Stimulated activated CD8-positive, alpha-beta memory T cell treated with anti-CD3 and anti-CD28 coated beads, Interleukin-15, amount 100 ng/mL, for 24 hours (primary cell): ENCODE data around the gene ZNF432.
"Not testable (repeated sequence)": the region's sequence is repeated elsewhere in the genome, so short reads cannot be mapped to it uniquely, and the experiment has no call there.

Source experiments
- DNase-seq: peaks from one replicate; pipeline ENCODE4 v3.0.0-alpha.2; 2020; ENCODE audit warnings: low read depth

ZNF432 gene

DNA sequence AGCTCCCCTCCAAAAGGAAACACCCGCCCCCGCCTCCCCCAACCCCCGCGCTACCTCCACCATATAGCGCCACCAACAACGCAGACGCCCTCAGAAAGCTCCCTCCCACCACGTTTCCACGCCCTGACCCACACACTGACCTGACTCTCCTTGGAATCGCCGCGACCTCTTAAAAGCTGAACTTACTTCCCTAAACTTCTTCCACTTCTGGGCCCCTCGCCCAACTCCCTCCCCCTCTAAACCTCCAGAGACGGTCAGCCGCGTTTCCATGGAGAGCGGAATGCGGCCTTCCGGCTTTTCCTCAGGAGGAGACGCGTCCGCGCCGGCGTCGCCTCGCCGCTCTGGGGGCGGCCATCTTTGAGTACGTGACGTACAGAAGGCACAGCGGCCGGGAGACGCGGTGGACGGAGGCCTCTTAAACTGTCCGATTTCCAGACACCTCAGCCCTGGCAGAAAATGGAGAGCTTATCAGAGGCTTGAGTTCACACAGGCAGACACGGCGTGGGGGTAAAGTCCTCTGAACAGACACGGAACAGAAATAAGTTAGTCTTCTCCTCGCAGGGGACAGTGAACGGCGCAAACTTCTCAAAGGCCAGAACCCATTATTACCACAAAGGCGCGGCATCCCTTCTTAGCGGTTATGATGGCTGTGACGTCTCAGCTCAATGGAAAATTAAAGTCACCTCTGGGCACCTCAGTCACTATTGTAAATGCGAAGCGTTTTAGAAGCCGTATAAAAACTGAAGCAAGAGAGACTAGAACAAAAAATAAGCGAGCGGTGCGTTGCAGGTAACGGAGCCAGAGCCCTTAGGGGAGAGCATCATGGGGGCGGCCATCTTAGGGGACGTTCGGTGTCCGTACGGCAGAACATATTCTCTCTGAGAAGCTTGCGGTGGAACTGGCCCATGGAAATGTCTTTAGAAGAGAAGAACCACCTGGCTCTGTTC lies at the start of gene ZNF432:
Gene ZNF432, minus strand, starts transcription at position 284 of the 947 bp plus-strand sequence. CDS start 1,970 bp downstream, outside the sequence.
- DNase-seq, result peak; percentile 62

DNA sequence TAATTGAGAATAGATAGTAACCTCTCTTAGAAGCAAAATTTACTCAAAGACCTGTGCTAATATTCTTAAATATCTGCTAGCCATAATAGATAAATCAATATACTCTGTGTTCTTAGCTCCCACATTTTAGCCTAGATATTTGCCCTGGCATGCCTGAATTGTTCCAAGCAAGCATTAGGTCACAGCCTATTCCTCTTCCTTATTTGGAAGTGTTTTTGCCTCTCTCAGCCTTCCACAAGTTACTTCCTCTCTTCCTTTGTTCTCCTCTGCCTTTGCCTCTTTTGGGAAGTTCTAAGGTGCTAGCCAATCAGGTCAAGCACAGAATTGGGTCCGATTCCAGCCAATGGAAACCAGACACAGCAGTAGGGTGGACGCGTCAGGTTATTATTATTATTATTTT lies 47.8 kb upstream of the ZNF432 start:
- DNase-seq, result not testable (repeated sequence)

- peak; percentile 72 for DNase-seq
These were observed 46.8 kb upstream of the ZNF432 start, which contains the start of gene ZNF841 for GRCh38 chr19:52095172-52096014. TSS of gene ZNF841 (minus strand) at chr19:52095765. CDS start at chr19:52084801, 10,964 bp downstream.

DNA sequence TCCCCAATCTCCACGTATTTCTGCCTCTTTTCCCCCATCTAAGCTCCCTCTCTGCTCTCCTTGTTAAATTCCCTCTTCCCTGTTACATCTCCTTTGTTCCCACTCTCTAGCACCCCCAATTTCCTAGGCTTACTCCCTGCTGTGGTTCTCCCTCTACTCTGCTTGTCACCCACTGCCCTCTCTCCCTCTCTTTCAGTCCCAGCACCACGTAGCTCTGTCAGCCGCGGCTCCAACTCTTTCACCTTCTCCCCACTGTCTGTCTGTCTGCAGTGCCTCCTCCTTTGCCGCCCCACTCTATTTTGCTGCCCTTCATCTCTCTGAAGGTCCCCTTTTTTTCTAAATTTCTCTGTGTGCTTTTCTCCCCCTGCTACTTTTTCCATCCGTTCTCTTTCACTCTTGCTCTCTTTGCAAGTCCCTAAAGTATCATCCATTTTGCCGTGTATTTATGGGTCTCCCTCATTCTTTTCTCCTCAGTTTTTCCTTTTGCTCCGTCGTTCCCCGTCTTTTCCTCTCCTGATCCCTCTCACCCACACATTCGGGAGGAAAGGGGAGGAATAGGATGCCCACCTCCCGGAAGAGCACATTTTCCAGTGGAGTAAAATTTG lies 46.0 kb upstream of the ZNF432 start:
- no peak for DNase-seq

- no peak for DNase-seq
These were observed 37.8 kb upstream of the ZNF432 start for GRCh38 chr19:52086481-52086880.

GRCh38 chr19:52070496-52070895 lies 21.9 kb upstream of the ZNF432 start:
- DNase-seq, result no peak

DNA sequence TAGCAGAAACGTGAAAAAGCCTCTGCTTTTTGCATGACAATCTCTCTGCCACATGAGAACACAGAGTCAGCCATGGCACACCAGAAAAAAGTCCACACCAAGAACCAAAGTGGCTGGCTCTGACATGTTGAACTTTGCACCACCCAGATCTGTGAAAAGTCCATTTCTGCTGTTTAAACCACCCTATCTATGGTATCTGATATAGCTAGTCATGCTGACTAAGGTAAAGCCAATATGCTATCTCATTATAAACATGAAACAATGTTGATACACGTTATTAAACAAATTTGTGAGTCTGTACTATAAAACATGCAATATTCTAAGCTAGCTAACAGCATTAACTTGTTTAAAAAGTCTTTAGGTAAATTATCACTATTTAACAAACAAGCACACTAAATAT lies 21.0 kb upstream of the ZNF432 start:
- DNase-seq, result no peak

GRCh38 chr19:52066258-52066863 lies 17.7 kb upstream of the ZNF432 start:
- no peak for DNase-seq

- DNase-seq, result no peak
These were observed 16.8 kb upstream of the ZNF432 start for GRCh38 chr19:52065399-52065798.

DNA sequence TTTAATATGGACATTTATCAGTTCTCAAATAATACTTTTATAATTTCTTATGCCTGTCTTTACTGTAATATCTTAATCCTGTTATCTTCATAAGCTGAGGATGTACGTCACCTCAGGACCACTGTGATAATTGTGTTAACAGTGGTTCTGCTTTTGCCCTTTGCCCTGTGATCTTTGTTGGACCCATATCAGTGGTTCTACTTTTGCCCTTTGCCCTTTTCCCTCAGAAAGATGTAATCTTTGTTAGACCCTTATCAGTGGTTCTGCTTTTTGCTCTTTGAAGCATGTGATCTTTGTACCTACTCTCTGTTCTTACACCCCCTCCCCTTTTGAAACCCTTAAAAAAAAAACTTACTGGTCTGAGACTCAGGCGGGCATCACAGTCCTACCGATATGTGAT lies 7.8 kb upstream of the ZNF432 start:
- not testable (repeated sequence) for DNase-seq

GRCh38 chr19:52051736-52052135 lies 3.1 kb upstream of the ZNF432 start:
- not testable (repeated sequence) for DNase-seq

DNA sequence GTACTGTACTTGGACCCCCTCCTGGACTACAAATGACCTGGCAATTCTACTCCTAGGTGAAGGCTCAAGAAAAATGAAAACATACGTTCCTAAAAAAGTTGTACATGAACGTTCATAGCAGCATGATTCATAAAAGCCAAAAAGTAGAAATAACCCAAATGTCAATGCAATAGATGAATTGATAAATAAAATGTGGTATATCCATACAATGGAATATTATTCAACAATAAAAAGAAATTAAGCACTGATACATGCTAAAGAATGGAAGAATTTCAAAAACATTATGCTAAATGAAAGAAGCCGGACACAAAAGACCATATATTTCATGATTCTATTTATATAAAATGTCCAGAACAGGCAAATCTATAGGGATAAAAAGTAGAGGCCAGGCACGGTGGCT lies 9.5 kb downstream of the ZNF432 start:
- DNase-seq, result no peak

GRCh38 chr19:52034051-52034728 lies 14.4 kb downstream of the ZNF432 start:
- no peak for DNase-seq

DNA sequence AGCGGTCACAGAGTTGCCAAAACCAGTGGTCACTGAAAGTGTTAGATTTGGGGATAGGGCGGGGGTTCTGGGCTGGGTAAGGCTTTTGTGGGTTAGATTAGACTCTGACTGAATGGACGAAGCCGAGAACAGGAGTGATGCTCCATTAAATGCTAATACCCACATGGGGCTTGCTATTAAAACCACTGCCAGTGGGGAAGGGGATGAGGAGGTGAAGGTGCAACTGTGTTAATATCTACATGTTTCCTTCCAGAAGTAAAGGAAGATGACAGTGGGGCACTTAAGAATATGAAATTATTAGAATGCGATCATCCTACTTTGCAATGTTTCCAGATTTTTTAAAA lies 19.9 kb downstream of the ZNF432 start:
- DNase-seq, result no peak

DNA sequence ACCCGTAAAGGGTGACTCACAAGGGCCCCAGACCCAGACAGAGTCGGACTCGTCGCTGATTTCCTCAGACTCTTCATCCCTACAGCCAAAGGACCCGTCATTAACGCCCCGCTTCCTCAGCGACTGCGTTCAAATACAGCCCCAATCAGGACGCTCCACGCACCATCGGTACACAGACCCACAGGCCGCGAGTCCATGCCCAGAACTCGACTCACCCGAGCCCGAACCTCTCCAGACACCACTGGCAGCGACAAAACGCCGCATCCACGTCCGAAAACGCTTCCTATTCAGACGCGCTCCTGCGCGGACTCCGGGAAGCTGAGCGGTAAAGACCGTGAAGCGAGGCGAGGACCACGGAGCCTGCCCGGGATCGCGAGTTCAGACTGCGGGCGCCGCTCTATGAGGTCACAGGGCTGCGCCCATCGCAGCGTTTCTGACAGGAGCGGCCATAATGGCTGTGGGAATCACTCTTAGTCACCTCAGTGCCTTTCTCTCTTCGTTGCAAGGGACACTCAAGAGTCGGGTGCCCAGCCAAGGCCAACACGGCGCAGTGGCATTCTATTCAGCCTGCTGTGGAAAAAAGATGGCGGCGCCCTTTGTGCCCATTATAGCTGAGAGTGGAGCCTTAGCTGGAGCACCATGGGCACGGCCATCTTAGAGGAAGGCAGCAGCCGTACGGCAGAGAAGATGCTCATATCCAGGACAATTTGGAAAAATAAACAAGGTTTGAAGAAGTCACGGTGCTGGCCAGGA lies 20.4 kb downstream of the ZNF432 start, which contains the start of gene ZNF614:
Gene ZNF614, minus strand, starts transcription at position 353 of the 753 bp plus-strand sequence. CDS start 2,634 bp downstream, outside the sequence.
- DNase-seq, result peak; percentile 65

GRCh38 chr19:52026255-52026990 lies 22.2 kb downstream of the ZNF432 start:
- not testable (repeated sequence) for DNase-seq

GRCh38 chr19:52024478-52024877 lies 24.2 kb downstream of the ZNF432 start:
- DNase-seq, result not testable (repeated sequence)

- DNase-seq, result no peak
These were observed 26.4 kb downstream of the ZNF432 start for GRCh38 chr19:52022193-52022592.

DNA sequence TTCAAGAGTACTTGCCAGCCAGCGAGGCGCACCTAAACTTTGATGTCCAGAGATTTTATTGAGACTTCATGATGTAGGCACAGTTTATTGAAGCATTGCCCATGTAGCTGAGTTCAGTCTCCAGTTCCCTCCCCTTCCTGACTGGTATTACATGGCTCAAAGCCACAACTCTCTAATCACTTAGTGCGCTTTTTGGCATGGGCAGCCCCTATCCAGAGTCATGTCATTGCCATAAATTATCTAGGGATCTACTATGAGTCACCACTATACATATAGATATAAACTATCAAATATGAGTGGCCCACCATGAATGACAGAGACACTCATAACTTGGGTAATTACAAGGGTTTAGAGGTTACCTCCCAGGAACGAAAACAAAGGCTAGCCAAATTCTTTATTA lies 28.1 kb downstream of the ZNF432 start:
- no peak for DNase-seq

DNA sequence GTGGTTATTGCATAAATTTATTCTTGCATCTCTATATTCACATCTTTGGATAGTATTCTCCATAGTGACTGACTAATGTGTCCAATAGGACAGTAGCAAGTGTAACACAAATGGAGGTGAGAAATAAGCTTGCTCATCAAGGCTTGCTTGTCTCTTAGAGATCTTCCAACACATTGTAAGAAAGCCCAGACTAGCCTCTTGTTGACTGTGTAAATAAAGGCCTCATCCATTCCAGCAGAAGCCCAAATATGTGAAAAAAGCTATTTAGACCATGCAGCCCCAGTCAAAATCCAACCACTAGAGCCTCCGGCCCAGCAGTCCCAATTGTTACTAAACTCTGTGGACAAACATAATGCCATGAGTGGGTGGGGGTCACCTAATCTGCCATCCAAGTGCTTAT lies 38.0 kb downstream of the ZNF432 start:
- DNase-seq, result no peak
